H9 (cell line): ENCODE results near the gene NKPD1. TPM values are rescaled to one million over a fixed set of nuclear protein-coding genes. Genes with fewer than 3 reads are reported as not detected.

Experiments used
- DNase-seq: peaks from one replicate; pipeline ENCODE4 v3.0.0-alpha.2; 2017
- H2AFZ ChIP-seq: one replicate; pipeline ENCODE4 v1.6.1; 2013; ENCODE audit warnings: mild to moderate bottlenecking, low read length, control low read depth, moderate library complexity
- H2AK5ac ChIP-seq: 2 replicates; pipeline ENCODE4 v1.6.1; 2013; ENCODE audit warnings: low read length, control low read depth, mixed read lengths; ENCODE audit not compliant: insufficient read length
- H2BK120ac ChIP-seq: one replicate; pipeline ENCODE4 v1.6.1; 2013; ENCODE audit warnings: low read depth, mild to moderate bottlenecking, low read length, control low read depth, inconsistent platforms; ENCODE audit not compliant: poor library complexity, severe bottlenecking
- H2BK12ac ChIP-seq: 2 replicates; pipeline ENCODE4 v1.6.1; 2013; ENCODE audit warnings: low read length, control low read depth, mixed read lengths, low read depth; ENCODE audit not compliant: insufficient read length
- H2BK15ac ChIP-seq: 2 replicates; pipeline ENCODE4 v1.6.1; 2013; ENCODE audit warnings: low read depth, low read length, control low read depth
- H2BK20ac ChIP-seq: one replicate; pipeline ENCODE4 v1.6.1; 2013; ENCODE audit warnings: low read depth, mild to moderate bottlenecking, low read length, control low read depth, inconsistent platforms; ENCODE audit not compliant: poor library complexity, severe bottlenecking
- H2BK5ac ChIP-seq: 2 replicates; pipeline ENCODE4 v1.6.1; 2013; ENCODE audit warnings: low read length, control low read depth, mixed read lengths; ENCODE audit not compliant: insufficient read length
- H3K14ac ChIP-seq: 2 replicates; pipeline ENCODE4 v1.6.1; 2013; ENCODE audit warnings: low read length, control low read depth; ENCODE audit not compliant: insufficient read depth
- H3K18ac ChIP-seq: 2 replicates; pipeline ENCODE4 v1.6.1; 2013; ENCODE audit warnings: low read depth, mild to moderate bottlenecking, mixed read lengths, low read length, control low read depth; ENCODE audit not compliant: insufficient read length
- H3K23ac ChIP-seq: 2 replicates; pipeline ENCODE4 v1.6.1; 2013; ENCODE audit warnings: low read length, control low read depth, mixed read lengths, low read depth; ENCODE audit not compliant: insufficient read length
- H3K23me2 ChIP-seq: 2 replicates; pipeline ENCODE4 v1.6.1; 2013; ENCODE audit warnings: low read depth, mild to moderate bottlenecking, mixed read lengths, low read length, control low read depth; ENCODE audit not compliant: insufficient read length, poor library complexity, severe bottlenecking
- H3K27ac ChIP-seq: 2 replicates; pipeline ENCODE4 v1.5.1; 2013; ENCODE audit warnings: low read length, control low read depth, mixed read lengths, low read depth; ENCODE audit not compliant: insufficient read length
- H3K27me3 ChIP-seq: 2 replicates; pipeline ENCODE4 v1.6.1; 2013; ENCODE audit warnings: low read length, control low read depth, inconsistent platforms; ENCODE audit not compliant: insufficient read depth
- H3K4ac ChIP-seq: 2 replicates; pipeline ENCODE4 v1.6.1; 2013; ENCODE audit warnings: low read depth, mild to moderate bottlenecking, control low read depth, inconsistent platforms, low read length, moderate library complexity
- H3K4me1 ChIP-seq: 2 replicates; pipeline ENCODE4 v1.6.1; 2013; ENCODE audit warnings: low read length, control low read depth, inconsistent platforms; ENCODE audit not compliant: insufficient read depth
- H3K4me2 ChIP-seq: 2 replicates; pipeline ENCODE4 v1.6.1; 2013; ENCODE audit warnings: low read length, control low read depth, mixed read lengths; ENCODE audit not compliant: insufficient read length, insufficient read depth
- H3K56ac ChIP-seq: 2 replicates; pipeline ENCODE4 v1.6.1; 2013; ENCODE audit warnings: low read depth, mild to moderate bottlenecking, mixed read lengths, low read length, control low read depth; ENCODE audit not compliant: insufficient read length
- H3K79me1 ChIP-seq: 2 replicates; pipeline ENCODE4 v1.6.1; 2013; ENCODE audit warnings: low read depth, mild to moderate bottlenecking, moderate library complexity, low read length, control low read depth, inconsistent platforms; ENCODE audit not compliant: insufficient read depth, poor library complexity, severe bottlenecking
- H3K79me2 ChIP-seq: 2 replicates; pipeline ENCODE4 v1.6.1; 2013; ENCODE audit warnings: low read length, control low read depth, inconsistent platforms; ENCODE audit not compliant: insufficient read depth
- H3K9ac ChIP-seq: 2 replicates; pipeline ENCODE4 v1.6.1; 2013; ENCODE audit warnings: low read length, control low read depth, mixed read lengths; ENCODE audit not compliant: insufficient read length; ENCODE audit errors: extremely low read depth
- H3K9me3 ChIP-seq: one replicate; pipeline ENCODE4 v1.6.1; 2013; ENCODE audit warnings: low read depth, low read length, inconsistent platforms; ENCODE audit not compliant: control insufficient read depth
- H3T11ph ChIP-seq: one replicate; pipeline ENCODE4 v1.6.1; 2013; ENCODE audit warnings: mild to moderate bottlenecking, low read length, control low read depth, inconsistent platforms
- H4K20me1 ChIP-seq: one replicate; pipeline ENCODE4 v1.6.1; 2013; ENCODE audit not compliant: control insufficient read depth, insufficient read length, insufficient read depth
- H4K5ac ChIP-seq: 2 replicates; pipeline ENCODE4 v1.6.1; 2013; ENCODE audit warnings: low read depth, mild to moderate bottlenecking, mixed read lengths, low read length, control low read depth; ENCODE audit not compliant: insufficient read length
- H4K8ac ChIP-seq: replicated peaks from 2 replicates; pipeline ENCODE4 v1.6.1; 2013; ENCODE audit warnings: low read length, control low read depth, mixed read lengths, low read depth; ENCODE audit not compliant: insufficient read length
- H4K91ac ChIP-seq: 2 replicates; pipeline ENCODE4 v1.6.1; 2013; ENCODE audit warnings: low read depth, mild to moderate bottlenecking, moderate library complexity, mixed read lengths, low read length, control low read depth; ENCODE audit not compliant: insufficient read length
- H3K27ac Mint-ChIP-seq, 3 experiments: 2 replicates in 2 of 3; 3 replicates in 1 of 3; pipeline ENCODE4 v1.8.0; 2020 to 2021; ENCODE audit warnings: mixed read lengths in 3 of 3, mild to moderate bottlenecking in 1 of 3, moderate library complexity in 1 of 3
- H3K27me3 Mint-ChIP-seq: 2 replicates; pipeline ENCODE4 v1.8.0; 2021; ENCODE audit warnings: low read depth, mild to moderate bottlenecking, moderate library complexity, mixed read lengths
- H3K36me3 Mint-ChIP-seq, 3 experiments: 2 replicates in 2 of 3; 3 replicates in 1 of 3; pipeline ENCODE4 v1.8.0; 2020 to 2021; ENCODE audit warnings: low read depth in 3 of 3, mixed read lengths in 3 of 3; ENCODE audit not compliant: insufficient read depth in 1 of 3
- H3K4me1 Mint-ChIP-seq, 2 experiments: 2 replicates each; pipeline ENCODE4 v1.8.0; 2020; ENCODE audit warnings: mixed read lengths in 2 of 2
- H3K4me3 Mint-ChIP-seq, 2 experiments: 2 replicates in 1 of 2; 3 replicates in 1 of 2; pipeline ENCODE4 v1.8.0; 2020 to 2021; ENCODE audit warnings: mild to moderate bottlenecking in 2 of 2, mixed read lengths in 2 of 2, moderate library complexity in 1 of 2
- H3K9me3 Mint-ChIP-seq, 2 experiments: 2 replicates in 1 of 2; 3 replicates in 1 of 2; pipeline ENCODE4 v1.8.0; 2020; ENCODE audit warnings: mild to moderate bottlenecking in 2 of 2, mixed read lengths in 2 of 2, moderate library complexity in 1 of 2
- WGBS: extraction: QIAGEN DNeasy Blood & Tissue Kit; methylation state at CpG from one replicate; pipeline ENCODE4 v1.1.7; 2013; ENCODE audit warnings: missing lambda C conversion rate, low lambda C conversion rate, mixed read lengths; ENCODE audit not compliant: insufficient read length; ENCODE audit errors: extremely low coverage; 5-methylcytosine and 5-hydroxymethylcytosine counted together
- total RNA-seq: library from RNA; stranded (reverse); gene quantifications from 2 replicates; pipeline ENCODE4 v1.2.1, GENCODE V29; 2021
- TF ChIP-seq, protein P1 (sequence below): fragments of 200-600 bp; sonication (generic); conservative IDR thresholded peaks from 3 replicates; pipeline ENCODE4 v1.8.0; 2021; ENCODE audit warnings: antibody characterized with exemption, mild to moderate bottlenecking

Gene NKPD1
- total RNA-seq, 1 experiment from 2014 or later, result 0.17 TPM

DNA sequence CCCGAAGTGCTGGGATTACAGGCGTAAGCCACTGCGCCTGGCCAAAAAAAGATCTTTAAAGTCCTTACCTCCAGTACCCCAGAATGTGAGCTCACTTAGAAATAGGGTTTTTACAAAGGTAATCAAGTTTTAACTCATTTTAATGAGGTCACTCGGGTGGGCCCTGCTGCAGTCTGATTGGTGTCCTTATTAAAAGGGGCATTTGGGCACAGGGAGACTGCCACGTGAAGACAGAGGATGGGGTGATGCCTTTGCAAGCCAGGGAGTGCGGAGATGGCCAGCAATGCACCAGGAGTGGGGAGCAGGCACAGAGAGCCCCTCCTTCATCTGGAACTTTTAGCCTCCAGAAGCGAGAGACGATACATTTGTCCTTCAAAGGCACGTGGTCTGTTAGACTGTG is 11.7 kb downstream of the NKPD1 start:
- Histone ChIP-seq H3K23me2 (no peaks in the 10 kb centered on the region), H3K4ac (no peak overlapping the region), H2BK20ac (no peak overlapping the region), H3K79me2 (no peaks in the 10 kb centered on the region), H4K20me1 (no peaks in the 10 kb centered on the region), H2AK5ac (no peak overlapping the region), H3K9me3 (no peaks in the 10 kb centered on the region), H3K23ac (no peak overlapping the region), H3K18ac (no peak overlapping the region), H3K56ac (no peak overlapping the region), H4K5ac (no peak overlapping the region), H2BK15ac (no peak overlapping the region), H4K91ac (no peak overlapping the region), H3K9ac (no peak overlapping the region), H3T11ph (no peak overlapping the region), H2BK5ac (no peak overlapping the region), H3K27ac (no peak overlapping the region), H2AFZ (no peak overlapping the region), H2BK12ac (no peak overlapping the region), H3K79me1 (no peaks in the 10 kb centered on the region), H3K14ac (no peak overlapping the region), H4K8ac (no peak overlapping the region), H2BK120ac (no peak overlapping the region), H3K4me2 (no peak overlapping the region), H3K27me3 (peaks cover 7% of the 10 kb centered on the region; the same call in 1 of the 2 replicates), H3K4me1 (no peaks in the 10 kb centered on the region)
- no peak overlapping the region for H3K27ac Mint-ChIP-seq
- H3K4me1 Mint-ChIP-seq, result peaks cover 4 to 10% of the 10 kb centered on the region in 2 experiments
- no peak for DNase-seq
- no peak overlapping the region for H3K4me3 Mint-ChIP-seq
- no peaks in the 10 kb centered on the region; a peak in 1 of 5 replicates for H3K9me3 Mint-ChIP-seq
- peaks cover 28% of the 10 kb centered on the region for H3K27me3 Mint-ChIP-seq
- no CpG with 5 or more reads among the region's 9 CpGs for WGBS
- TF ChIP-seq, protein P1, sequence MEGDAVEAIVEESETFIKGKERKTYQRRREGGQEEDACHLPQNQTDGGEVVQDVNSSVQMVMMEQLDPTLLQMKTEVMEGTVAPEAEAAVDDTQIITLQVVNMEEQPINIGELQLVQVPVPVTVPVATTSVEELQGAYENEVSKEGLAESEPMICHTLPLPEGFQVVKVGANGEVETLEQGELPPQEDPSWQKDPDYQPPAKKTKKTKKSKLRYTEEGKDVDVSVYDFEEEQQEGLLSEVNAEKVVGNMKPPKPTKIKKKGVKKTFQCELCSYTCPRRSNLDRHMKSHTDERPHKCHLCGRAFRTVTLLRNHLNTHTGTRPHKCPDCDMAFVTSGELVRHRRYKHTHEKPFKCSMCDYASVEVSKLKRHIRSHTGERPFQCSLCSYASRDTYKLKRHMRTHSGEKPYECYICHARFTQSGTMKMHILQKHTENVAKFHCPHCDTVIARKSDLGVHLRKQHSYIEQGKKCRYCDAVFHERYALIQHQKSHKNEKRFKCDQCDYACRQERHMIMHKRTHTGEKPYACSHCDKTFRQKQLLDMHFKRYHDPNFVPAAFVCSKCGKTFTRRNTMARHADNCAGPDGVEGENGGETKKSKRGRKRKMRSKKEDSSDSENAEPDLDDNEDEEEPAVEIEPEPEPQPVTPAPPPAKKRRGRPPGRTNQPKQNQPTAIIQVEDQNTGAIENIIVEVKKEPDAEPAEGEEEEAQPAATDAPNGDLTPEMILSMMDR, result no peak
- H3K36me3 Mint-ChIP-seq, result peaks cover 0 to 6% (median 0%) of the 10 kb centered on the region in 3 experiments; a peak in 3 of 7 replicates
